Kidney epithelial cell (primary cell): ENCODE results near the gene MVK. TPM values are rescaled to one million over a fixed set of nuclear protein-coding genes. Genes with fewer than 3 reads are reported as not detected.

Experiments
- DNase-seq: peaks from one replicate; pipeline ENCODE4 v3.0.0-alpha.2; 2010; ENCODE audit warnings: low read depth
- H3K27me3 ChIP-seq: 2 replicates; pipeline ENCODE4 v1.6.0; 2011; ENCODE audit warnings: low read length; ENCODE audit not compliant: control insufficient read depth, insufficient read depth
- H3K36me3 ChIP-seq: 2 replicates; pipeline ENCODE4 v1.5.1; 2011; ENCODE audit warnings: low read length; ENCODE audit not compliant: control insufficient read depth, insufficient read depth
- H3K4me3 ChIP-seq: 2 replicates; pipeline ENCODE4 v1.5.1; 2011; ENCODE audit warnings: low read depth, mild to moderate bottlenecking, control low read depth, low read length
- CTCF ChIP-seq: IDR thresholded peaks from 2 replicates; pipeline ENCODE4 v1.5.1; 2011; ENCODE audit warnings: mild to moderate bottlenecking, moderate library complexity, low read length, control low read depth, inconsistent platforms; ENCODE audit not compliant: insufficient read depth, poor library complexity, severe bottlenecking
- total RNA-seq: library from RNA; depleted of rRNA; stranded (reverse); fragments of >200 nt; gene quantifications from 2 replicates; pipeline ENCODE4 v1.2.3, GENCODE V29; 2015

Gene MVK
- total RNA-seq, 1 donor from 2014 or later = 25.4 TPM

- no peak for DNase-seq
- TF ChIP-seq CTCF = no peak
- Histone ChIP-seq H3K36me3 (no peaks in the 10 kb centered on the region), H3K27me3 (peaks cover 10% of the 10 kb centered on the region), H3K4me3 (no peak overlapping the region)
These were observed 14.4 kb upstream of the MVK start for GRCh38 chr12:109559200-109559505.

GRCh38 chr12:109559601-109560000 is 14.0 kb upstream of the MVK start:
- no peak for TF ChIP-seq CTCF
- peaks cover 5% of the 10 kb centered on the region for H3K27me3 ChIP-seq
- no peak overlapping the region for H3K4me3 ChIP-seq
- no peak for DNase-seq
- H3K36me3 ChIP-seq = no peaks in the 10 kb centered on the region

GRCh38 chr12:109560867-109561710 is 12.5 kb upstream of the MVK start:
- TF ChIP-seq CTCF = no peak
- Histone ChIP-seq H3K36me3 (no peaks in the 10 kb centered on the region), H3K4me3 (no peak overlapping the region), H3K27me3 (no peaks in the 10 kb centered on the region)
- DNase-seq = no peak

- no peaks in the 10 kb centered on the region for H3K36me3 ChIP-seq
These were observed 11.9 kb upstream of the MVK start for GRCh38 chr12:109561711-109562030.

GRCh38 chr12:109562871-109563270 is 10.7 kb upstream of the MVK start:
- Histone ChIP-seq H3K4me3 (no peak overlapping the region), H3K36me3 (no peaks in the 10 kb centered on the region), H3K27me3 (no peaks in the 10 kb centered on the region)
- TF ChIP-seq CTCF = no peak
- DNase-seq = no peak

More at GRCh38 chr12:109561711-109562030, 11.9 kb upstream of the MVK start:
- no peaks in the 10 kb centered on the region for H3K27me3 ChIP-seq
- no peak for TF ChIP-seq CTCF
- H3K4me3 ChIP-seq = no peak overlapping the region
- DNase-seq = no peak
